ENCODE data around the gene TUBA1B. TPM values are rescaled to one million over a fixed set of nuclear protein-coding genes. Genes with fewer than 3 reads are reported as not detected.
A peak's percentile ranks its signal among the peaks of the same experiment; 100 is the strongest.

TUBA1B gene
- total RNA-seq, 3 donors from 2014 or later: 329 to 646 (median 567) TPM

- Histone ChIP-seq H3K4me3 (peak overlapping the region; percentile 78 to 97 (median 95)), H3K27me3 (no peaks in the 10 kb centered on the region), H3K27ac (peak overlapping the region; percentile 94 to 96), H3K36me3 (no peaks in the 10 kb centered on the region), H3K4me1 (peaks cover 0 to 17% of the 10 kb centered on the region in 2 donors), H3K9me3 (no peaks in the 10 kb centered on the region)
- DNase-seq (ENCODE audit: low spot score in 2 of 2): no peak
- intact Hi-C loops (cut with DNase I; ENCODE audit: low total_unique reads): loop anchor here (10.0 kb wide), 1 partner anchor 135 kb away; no protein-coding TSS in a partner anchor
- TF ChIP-seq POLR2AphosphoS5 (IDR thresholded peaks at IDR 0.05) (no peak), CTCF (IDR thresholded peaks at IDR 0.05) (no peak), POLR2A (IDR thresholded peaks at IDR 0.05) (no peak)
Measured at GRCh38 chr12:49109641-49110463, 21.3 kb downstream of the TUBA1B start.

- DNase-seq (ENCODE audit: low spot score in 2 of 2): no peak
- no peaks in the 10 kb centered on the region for H3K9me3 ChIP-seq
- peaks cover 0 to 17% of the 10 kb centered on the region in 2 donors for H3K4me1 ChIP-seq
- H3K4me3 ChIP-seq: peak overlapping the region; percentile 78 to 97 (median 95)
- H3K27ac ChIP-seq: peak overlapping the region; percentile 94 to 96
- TF ChIP-seq POLR2AphosphoS5 (IDR thresholded peaks at IDR 0.05) (peak in 1 of 3 donors; percentile 28), POLR2A (IDR thresholded peaks at IDR 0.05) (no peak), CTCF (IDR thresholded peaks at IDR 0.05) (no peak)
- intact Hi-C loops (cut with DNase I; ENCODE audit: low total_unique reads): loop anchor here (10.0 kb wide), 1 partner anchor 136 kb away; no protein-coding TSS in a partner anchor
- H3K27me3 ChIP-seq: no peaks in the 10 kb centered on the region
- no peaks in the 10 kb centered on the region for H3K36me3 ChIP-seq
Measured at GRCh38 chr12:49108958-49109404, 22.2 kb downstream of the TUBA1B start.

GRCh38 chr12:49105504-49106084, 25.6 kb downstream of the TUBA1B start:
- intact Hi-C loops (cut with DNase I; ENCODE audit: low total_unique reads): loop anchor here (10.0 kb wide), 1 partner anchor 139 kb away; no protein-coding TSS in a partner anchor
- no peak overlapping the region for H3K4me3 ChIP-seq
- peak overlapping the region; percentile 43 to 72 for H3K27ac ChIP-seq
- no peaks in the 10 kb centered on the region for H3K27me3 ChIP-seq
- no peak for DNase-seq (ENCODE audit: low spot score in 2 of 2)
- peaks cover 0 to 17% of the 10 kb centered on the region in 2 donors for H3K4me1 ChIP-seq
- TF ChIP-seq POLR2A (IDR thresholded peaks at IDR 0.05): no peak
- no peak for TF ChIP-seq POLR2AphosphoS5 (IDR thresholded peaks at IDR 0.05)
- no peak for TF ChIP-seq CTCF (IDR thresholded peaks at IDR 0.05)
- peaks cover 10% of the 10 kb centered on the region for H3K36me3 ChIP-seq
- H3K9me3 ChIP-seq: no peaks in the 10 kb centered on the region

- intact Hi-C loops (cut with DNase I; ENCODE audit: low total_unique reads): loop anchor here (10.0 kb wide), 1 partner anchor 140 kb away; no protein-coding TSS in a partner anchor
- peak overlapping the region in 1 of 2 donors; percentile 22 for H3K27ac ChIP-seq
- no peaks in the 10 kb centered on the region for H3K27me3 ChIP-seq
- no peaks in the 10 kb centered on the region for H3K9me3 ChIP-seq
- H3K4me3 ChIP-seq: no peak overlapping the region
- DNase-seq (ENCODE audit: low spot score in 2 of 2): no peak
- peaks cover 15% of the 10 kb centered on the region for H3K36me3 ChIP-seq
- no peak for TF ChIP-seq POLR2AphosphoS5 (IDR thresholded peaks at IDR 0.05)
- no peak for TF ChIP-seq POLR2A (IDR thresholded peaks at IDR 0.05)
- no peak for TF ChIP-seq CTCF (IDR thresholded peaks at IDR 0.05)
- peaks cover 0 to 17% of the 10 kb centered on the region in 2 donors for H3K4me1 ChIP-seq
Measured at GRCh38 chr12:49104822-49105221, 26.4 kb downstream of the TUBA1B start.

Measured in breast epithelium (tissue), 4 donors.